Activated T-helper 9 cell treated with anti-CD3 and anti-CD28 coated beads, Interleukin-2, amount 50 U/mL, for 16 hours (primary cell): Measurements from ENCODE around the gene GSTA5.
"Not testable (repeated sequence)": the region's sequence is repeated elsewhere in the genome, so short reads cannot be mapped to it uniquely, and the experiment has no call there.

Experiments used
- DNase-seq: peaks from one replicate; pipeline ENCODE4 v3.0.0-alpha.2; 2020; ENCODE audit warnings: low read depth

The GSTA5 gene

DNA sequence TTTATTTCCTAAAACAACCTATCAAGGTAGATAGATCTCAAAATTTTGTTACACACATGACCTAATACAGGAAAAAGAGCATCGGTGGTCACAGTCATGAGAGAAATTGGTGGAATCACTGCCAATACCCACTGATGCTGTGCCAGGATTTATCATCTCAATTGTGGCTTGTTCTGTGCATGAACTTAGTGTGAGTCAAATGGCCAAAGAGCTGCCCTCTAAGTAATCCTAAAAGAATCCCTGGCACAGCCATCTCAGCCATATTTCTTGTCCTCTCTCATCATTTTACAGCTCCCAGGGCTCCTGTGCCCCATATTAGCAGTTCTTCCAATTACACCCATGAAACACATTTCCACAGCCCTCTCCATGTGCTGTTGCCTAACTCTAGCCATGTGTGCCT is 6.1 kb downstream of the GSTA5 start:
- DNase-seq: no peak

DNA sequence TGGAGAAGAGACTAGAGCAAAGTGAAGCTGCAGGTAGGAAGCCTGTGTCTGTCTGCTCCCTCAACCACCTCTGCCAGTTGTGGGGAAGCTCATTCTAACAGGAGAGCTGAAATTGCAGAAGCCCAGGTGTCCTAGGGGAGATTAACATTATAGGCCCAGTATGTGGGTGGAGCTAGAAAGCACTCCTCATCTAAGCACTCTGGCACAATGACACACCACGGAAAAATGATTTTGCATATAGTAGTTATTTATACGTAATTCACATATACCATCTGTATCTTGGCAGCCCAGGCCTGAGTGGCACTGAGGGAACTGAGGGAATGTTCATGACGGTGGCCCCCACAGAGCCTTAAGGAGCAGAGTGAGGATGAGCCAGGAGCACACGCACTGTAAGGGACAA is 9.7 kb downstream of the GSTA5 start:
- DNase-seq: not testable (repeated sequence)

DNA sequence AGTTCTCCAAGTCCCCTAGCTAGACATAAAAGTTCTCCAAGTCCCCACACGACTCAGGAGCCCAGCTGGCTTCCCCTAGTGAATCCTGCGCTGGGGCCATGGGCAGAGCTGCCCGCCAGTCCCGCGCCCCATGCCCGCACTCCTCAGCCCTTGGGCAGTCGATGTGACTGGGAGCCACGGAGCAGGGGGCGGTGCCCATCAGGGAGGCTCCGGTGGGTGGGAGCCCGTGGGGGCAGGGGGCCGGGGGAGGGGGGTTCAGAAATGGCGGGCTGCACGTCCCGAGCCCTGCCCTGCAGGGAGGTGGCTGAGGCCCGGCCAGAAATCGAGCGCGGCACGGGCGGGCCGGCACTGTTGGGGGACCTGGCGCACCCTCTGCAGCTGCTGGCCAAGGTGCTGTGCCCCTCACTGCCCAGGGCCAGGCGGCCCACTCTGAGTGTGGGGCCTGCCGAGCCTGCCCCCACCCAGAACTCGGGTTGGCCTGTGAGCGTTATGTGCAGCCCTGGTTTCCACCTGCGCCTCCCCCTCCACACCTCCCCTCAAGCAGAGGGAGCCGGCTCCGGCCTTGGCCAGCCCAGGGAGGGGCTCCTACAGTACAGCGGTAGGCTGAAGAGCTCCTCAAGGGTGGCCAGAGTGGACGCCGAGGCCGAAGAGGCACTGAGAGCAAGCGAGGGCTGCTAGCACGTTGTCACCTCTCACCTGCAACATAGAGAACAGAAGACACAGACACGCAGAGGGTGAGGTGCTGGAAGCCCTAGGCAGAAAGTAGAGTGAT is 11.4 kb downstream of the GSTA5 start:
- DNase-seq: no peak

DNA sequence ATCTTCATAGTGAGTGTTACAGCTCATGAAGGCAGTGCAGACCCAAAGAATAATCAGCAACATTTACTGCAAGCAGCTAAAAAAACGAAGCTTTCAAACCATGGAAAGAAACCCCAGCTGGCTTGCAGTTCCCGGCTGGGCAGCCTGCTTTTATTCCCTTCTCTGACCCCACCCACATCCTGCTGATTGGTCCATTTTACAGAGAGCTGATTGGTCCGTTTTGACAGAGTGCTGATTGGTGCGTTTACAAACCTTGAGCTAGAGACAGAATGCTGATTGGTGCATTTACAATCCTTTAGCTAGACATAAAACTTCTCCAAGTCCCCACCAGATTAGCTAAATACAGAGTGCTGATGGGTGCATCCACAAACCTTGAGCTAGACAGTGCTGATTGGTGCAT is 12.0 kb downstream of the GSTA5 start:
- not testable (repeated sequence) for DNase-seq

DNA sequence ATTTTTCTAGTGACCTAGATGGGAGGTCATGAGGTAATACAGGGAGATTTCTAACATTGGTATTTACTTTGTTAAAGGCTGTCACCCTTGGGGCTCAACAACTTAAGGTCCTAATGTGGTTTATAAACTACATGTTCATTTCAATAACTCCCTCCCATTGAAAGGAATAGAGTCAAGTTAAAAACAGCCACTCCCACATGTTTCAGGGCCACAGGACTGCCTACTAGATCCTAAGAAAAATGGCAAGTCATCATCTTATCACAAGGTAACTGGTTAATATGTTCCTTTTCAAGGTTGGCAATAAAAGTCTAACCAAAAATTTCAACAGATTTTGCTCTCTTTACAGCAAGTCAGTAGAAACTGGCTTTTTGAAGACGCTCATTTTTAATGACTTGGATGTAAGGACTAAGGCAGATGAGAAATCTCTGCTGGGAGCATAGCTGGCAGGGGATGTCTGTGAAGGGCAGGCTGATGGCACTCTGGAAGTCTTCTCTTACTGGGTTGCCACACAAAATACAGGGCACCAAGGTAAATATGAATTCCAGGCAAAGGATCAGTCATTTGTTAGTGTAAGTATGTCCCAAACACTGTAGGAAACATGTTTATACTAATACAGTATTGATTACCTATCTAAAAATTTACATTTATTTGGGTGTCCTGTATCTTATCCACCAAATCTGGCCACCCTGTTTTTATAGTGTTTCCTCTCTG is 13.4 kb downstream of the GSTA5 start:
- not testable (repeated sequence) for DNase-seq

DNA sequence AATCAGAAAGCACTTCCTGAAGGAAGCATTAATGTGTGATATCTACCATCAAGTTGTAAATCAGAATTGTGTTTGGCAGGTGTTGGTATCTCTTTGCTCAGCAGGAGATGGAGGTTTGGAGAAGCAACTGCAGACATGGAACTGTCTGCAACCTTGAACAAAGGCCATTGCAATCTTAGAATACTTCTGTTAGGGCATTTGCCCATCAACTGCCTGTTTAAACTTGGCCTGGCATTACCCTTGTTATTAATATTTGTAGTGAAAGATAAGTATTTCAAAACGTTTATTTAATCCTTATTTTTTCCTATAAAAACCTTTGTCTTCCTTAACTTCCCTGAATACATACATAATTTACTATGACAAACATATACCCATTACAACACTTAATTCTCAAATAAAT is 14.1 kb downstream of the GSTA5 start:
- DNase-seq: no peak

DNA sequence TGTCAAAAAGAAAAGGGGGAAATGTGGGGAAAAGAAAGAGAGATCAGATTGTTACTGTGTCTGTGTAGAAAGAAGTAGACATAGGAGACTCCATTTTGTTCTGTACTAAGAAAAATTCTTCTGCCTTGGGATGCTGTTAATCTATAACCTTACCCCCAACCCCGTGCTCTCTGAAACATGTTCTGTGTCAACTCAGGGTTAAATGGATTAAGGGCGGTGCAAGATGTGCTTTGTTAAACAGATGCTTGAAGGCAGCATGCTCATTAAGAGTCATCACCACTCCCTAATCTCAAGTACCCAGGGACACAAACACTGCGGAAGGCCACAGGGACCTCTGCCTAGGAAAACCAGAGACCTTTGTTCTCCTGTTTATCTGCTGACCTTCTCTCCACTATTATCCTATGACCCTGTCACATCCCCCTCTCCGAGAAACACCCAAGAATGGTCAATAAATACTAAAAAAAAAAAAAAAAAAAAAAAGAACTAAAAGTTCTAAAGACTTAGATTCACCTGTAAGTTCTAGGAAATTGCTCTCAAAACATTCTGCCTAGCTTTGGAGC is 14.6 kb downstream of the GSTA5 start:
- DNase-seq: not testable (repeated sequence)

DNA sequence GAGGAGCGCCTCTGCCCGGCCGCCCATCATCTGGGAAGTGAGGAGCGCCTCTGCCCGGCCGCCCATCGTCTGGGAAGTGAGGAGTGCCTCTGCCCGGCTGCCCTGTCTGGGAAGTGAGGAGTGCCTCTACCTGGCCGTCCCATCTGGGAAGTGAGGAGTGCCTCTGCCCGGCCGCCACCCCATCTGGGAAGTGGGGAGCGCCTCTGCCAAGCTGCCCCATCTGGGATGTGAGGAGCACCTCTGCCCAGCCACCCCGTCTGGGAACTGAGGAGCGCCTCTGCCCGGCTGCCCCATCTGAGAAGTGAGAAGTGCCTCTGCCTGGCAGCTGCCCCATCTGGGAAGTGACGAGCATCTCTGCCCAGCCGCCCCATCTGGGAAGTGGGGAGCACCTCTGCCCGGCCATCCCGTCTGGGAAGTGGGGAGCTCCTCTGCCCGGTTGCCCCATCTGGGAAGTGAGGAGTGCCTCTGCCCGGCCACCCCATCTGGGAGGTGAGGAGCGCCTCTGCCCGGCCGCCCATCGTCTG is 15.3 kb downstream of the GSTA5 start:
- DNase-seq: not testable (repeated sequence)

DNA sequence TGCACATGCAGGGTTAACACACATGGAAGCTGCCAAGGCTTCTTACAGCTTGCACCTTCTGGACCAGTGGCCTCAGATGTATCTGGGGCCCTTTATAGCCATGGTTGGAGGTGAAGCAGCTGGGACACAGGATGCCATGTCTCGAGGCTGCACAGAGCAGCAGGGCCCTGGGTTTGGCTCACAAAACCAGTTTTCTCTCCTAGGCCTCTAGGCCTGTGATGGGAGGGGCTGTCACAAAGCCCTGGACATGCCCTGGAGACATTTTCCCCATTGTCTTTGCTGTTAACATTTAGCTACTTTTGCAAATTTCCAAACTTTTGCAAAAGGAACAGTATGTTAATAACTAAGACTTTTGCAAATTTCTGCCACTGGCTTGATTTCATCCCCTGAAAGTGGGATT is 18.8 kb downstream of the GSTA5 start:
- DNase-seq: no peak

DNA sequence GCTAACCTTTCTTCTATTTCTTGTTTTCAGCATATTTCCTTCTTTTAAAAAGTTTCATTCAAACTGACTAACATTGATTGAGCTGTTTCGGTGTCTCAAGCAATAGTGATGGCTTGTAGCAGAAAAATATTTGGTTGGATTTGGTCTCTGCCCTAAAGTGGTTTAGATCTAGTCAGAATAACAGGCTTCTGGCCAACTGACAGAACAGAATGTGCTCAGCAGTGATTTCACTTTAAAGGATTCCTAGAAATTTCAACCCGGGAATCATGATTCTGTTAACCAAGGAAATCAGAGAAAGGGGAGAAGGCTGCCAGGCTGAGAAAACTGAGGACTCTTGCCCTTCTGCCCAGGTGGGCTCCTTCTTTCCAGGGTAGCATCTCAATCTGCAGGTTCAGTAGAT is 20.4 kb downstream of the GSTA5 start:
- DNase-seq: no peak

DNA sequence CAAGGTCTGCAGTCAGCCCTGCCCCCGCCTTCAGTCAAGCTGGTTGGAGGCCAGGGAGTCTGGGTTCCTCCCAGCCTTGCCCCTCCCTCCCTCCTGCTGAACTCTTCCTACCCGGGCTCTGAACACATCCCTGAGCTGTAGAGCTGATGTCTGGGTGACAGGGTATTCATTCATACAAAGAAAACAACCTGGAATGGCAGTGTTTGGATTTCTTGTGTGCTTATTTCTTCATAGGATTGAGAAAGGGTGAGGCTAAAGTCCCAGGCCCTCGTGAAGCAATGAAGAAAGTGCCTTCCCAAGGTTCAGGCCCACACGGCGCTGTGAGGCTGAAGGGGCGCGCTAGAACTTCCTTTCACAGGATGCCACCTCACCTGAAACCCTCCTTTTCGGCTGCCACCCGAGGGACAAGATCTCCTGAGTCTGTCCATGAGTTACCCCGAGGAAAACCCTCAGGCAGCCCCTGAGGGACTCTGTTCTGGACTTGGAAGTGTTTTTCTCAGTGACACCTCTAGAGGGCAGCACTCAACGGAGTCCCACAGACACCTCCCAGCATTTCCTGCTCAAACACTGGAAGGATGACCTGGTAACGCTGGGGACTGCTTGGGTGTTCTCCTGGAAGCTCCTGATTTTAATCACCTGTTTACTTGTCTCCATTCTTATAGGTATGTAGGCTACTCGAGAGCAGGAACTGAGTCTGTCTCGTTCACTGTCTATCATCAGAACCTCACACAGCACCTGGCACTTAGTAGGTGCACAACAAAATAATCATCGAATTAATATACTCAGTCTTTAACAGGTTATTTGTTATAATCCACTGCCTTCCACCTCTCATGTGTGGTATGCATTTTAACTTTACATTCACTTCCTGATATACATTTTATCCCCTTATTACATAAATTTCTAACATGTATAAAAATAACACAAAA is 25.2 kb downstream of the GSTA5 start:
- peak; percentile 3 for DNase-seq

DNA sequence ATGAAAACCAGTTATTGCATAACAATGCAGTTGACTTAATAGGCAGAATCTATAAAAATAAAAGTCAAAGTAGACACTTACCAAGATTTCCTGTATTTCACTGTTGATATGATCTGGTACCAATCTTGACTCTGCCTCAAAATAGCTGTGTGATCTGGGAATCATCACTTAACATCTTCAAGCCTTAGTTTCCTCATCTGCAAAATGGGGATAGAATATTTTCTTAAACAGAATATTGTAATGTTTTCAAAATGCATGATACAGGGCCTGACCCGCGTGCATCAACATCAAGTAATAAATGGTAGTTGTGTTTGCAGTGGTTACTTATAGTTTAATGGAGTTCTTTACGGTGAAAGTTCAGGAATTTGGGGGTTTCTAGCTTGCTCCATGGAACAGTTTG is 26.1 kb downstream of the GSTA5 start:
- DNase-seq: not testable (repeated sequence)

DNA sequence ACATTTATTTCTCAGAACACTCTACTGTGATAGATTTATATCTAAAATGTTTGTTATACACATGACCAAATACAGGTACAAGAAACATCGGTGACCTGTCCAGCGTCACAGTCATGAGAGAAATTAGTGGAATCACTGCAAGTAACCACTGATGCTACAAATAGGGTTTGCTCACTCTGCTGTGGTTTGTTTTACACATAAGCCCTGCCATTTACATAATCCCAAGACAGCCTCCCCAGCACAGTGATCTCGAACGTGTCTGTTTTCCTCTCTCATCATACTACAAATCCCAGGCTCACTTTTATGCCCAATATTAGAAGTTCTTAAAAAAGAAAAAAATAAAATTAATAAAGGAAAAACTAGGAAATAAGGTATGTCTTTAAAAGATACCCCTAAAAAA is 30.8 kb downstream of the GSTA5 start:
- not testable (repeated sequence) for DNase-seq

DNA sequence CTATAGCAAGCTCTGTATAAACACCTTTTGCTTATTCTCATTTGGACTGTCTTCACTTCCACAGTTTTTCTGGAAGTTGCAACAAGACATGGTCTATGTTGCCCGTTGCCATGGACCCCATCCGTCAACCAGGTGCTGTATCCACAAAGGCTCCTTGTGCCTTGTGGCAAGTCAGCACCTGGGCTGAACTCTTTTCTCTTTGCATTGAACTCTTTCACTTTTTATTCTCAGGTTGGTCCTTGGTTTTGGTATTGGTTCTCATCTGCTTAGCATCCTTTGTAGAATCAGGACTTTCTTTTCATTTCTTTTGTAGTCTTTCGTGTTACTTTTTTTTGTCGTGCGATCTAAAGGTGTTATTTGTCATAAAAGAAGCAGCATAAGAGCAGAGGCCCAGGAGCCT is 32.0 kb downstream of the GSTA5 start:
- DNase-seq: no peak

DNA sequence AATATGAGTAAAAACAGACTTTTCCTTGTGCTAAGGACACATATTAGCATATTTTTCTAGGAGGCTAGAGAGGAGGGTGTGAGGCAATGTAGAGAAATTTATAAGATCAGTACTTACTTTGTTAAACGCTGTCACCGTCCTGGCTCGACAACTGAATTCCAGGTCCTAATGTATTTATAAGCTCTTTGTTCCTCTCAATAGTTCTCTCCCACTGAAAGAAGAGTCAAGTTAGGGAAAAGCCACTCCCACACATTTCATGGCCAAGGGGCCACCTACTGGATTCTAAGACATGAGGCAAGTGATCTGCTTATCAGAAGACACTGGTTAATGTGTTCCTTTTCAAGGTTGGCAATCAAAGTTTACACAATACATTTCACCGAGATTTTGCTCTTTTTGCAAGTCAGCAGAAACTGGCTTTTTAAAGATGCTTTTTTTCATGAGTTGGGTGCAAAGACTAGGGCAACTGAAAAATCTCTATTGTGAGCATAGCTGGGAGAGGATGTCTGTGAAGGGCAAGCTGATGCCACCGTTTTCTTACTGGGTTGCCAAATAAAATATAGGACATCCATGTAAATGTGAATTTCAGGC is 36.9 kb downstream of the GSTA5 start, which contains the start of gene GSTA1:
TSS of gene GSTA1 (minus strand) at position 149 of the 588 bp plus-strand sequence. CDS start 4,549 bp downstream, outside the sequence.
- DNase-seq: not testable (repeated sequence)

DNA sequence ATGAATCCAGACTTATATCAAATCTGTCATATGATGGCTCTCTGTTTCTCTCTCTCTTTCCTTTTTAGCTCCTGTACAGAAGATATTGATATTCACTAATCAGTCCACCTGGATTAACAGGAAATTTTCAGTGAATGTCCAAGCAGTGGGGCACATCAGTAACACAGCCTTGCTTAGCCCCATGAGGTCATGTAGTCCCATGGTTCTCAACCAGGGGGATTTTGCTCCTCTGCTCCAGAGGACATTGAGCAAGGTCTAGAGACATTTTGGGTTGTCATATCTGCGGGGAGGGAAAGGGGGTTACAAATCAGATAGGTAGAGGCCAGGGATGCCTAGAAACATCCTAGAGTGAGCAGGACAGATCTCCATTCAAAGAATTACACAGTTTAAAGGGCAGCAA is 37.8 kb downstream of the GSTA5 start:
- DNase-seq: no peak

DNA sequence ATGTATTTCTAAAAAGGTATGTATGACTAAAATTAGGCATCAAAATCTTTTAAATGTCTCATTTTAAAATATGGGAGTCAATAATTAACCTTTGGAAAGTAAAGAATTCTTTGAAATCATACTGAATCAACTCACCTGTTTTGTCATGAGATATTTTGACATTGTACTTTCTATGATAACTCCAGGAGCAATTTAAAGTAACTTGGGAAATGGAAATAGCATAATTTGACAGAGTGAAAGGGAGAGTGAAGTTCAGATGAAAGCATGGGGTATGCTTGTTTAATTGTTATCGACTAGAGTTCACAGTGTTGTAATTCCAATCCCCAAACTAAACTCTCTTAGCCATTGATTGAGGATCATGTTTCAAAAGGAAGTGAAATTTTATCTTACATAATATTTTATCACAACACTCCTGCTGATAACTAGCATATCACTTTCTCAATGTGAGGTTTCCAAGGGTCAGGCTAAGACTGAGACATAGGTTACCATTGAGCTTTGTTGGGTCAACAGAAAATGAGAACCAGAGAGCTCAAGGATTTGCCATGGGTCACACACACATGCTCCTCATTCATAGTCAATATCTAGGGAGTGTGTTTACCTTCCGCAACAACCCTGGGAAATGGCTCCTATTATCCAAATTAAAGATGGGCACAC is 39.3 kb downstream of the GSTA5 start:
- no peak for DNase-seq

DNA sequence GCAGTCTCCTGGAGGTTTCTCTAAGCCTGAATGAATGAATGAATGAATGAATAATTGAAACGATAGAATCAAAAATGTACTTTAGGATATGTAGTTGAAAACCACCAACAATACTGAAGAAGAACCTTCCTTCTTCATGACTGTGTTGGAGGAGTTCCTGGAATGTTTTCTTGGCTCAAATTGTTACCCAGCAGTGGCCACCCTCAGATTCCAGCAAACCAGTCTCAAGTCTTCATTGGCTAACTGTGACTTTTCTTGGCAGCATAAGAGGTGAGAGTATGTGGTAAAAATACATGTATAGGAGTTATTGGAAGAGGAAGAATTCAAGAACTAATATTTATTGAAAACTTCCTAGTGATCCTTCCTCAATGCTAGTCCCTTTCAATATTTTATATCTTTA is 41.3 kb downstream of the GSTA5 start:
- DNase-seq: not testable (repeated sequence)

DNA sequence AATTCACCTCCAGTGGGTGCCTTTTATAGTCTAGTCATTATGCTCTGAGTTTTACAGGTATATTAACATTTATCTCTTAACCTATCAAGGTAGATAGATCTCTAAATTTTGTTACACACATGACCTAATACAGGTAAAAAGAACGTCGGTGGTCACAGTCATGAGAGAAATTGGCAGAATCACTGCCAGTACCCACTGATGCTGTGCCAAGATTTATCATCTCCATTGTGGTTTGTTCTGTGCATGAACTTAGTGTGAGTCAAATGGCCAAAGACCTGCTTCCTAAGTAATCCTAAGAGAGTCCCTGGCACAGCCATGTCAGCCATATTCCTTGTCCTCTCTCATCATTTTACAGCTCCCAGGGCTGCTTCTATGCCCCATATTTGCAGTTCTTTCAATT is 46.2 kb downstream of the GSTA5 start:
- DNase-seq: not testable (repeated sequence)

DNA sequence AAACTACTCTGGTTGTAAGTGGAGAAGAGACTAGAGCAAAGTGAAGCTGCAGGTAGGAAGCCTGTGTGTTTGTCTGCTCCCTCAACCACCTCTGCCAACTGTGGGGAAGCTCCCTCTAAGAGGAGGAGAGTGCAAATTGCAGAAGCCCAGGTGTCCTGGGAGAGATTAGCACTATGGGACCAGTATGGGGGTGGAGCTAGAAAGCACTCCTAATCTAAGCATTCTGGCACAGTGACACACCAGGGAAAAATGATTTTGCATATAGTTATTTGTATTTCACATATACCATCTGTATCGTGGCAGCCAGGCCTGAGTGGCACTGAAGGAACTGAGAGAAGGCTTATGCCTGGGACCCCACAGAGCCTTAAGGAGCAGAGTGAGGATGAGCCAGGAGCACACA is 49.8 kb downstream of the GSTA5 start:
- DNase-seq: no peak

DNA sequence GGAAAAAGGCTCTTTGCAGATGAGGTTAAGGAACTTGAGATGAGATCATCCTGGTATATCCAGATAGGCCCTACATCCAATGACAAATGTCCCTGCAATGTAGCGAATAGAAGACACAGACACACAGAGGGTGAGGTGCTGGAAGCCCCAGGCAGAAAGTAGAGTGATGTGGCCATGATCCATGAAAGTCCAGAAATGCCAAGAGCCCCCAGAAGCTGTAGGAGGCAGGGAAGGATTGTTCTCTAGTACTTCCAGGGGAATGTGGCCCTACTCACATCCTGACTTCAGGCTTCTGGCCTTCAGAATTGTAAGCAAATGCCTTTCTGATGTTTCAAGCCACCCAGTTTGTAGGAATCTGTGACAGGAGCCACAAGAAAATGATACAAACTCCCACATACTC is 51.0 kb downstream of the GSTA5 start:
- DNase-seq: not testable (repeated sequence)
